GM23248 (cell line): ENCODE results near the gene PDRG1. TPM values are rescaled to one million over a fixed set of nuclear protein-coding genes. Genes with fewer than 3 reads are reported as not detected.

Source experiments
- DNase-seq: peaks from one replicate; pipeline ENCODE4 v3.0.0-alpha.2; 2015
- H2AFZ ChIP-seq: fragments of 200-600 bp; sonication (generic); 2 replicates; pipeline ENCODE4 v1.6.1; 2016; ENCODE audit warnings: antibody characterized with exemption
- H3F3A ChIP-seq: fragments of 200-600 bp; sonication (generic); 2 replicates; pipeline ENCODE4 v1.6.1; 2016; ENCODE audit warnings: mild to moderate bottlenecking, antibody characterized with exemption, mixed run types; ENCODE audit not compliant: insufficient read depth
- H3K27ac ChIP-seq: fragments of 200-600 bp; sonication (generic); 2 replicates; pipeline ENCODE4 v1.5.1; 2016; ENCODE audit warnings: mild to moderate bottlenecking
- H3K27me3 ChIP-seq: fragments of 200-600 bp; sonication (generic); replicated peaks from 2 replicates; pipeline ENCODE4 v1.6.1; 2016; ENCODE audit warnings: mild to moderate bottlenecking; ENCODE audit not compliant: insufficient read depth
- H3K36me3 ChIP-seq: fragments of 200-600 bp; sonication (generic); 2 replicates; pipeline ENCODE4 v1.6.1; 2016; ENCODE audit warnings: low read depth, mild to moderate bottlenecking
- H3K4me1 ChIP-seq: fragments of 200-600 bp; sonication (generic); 2 replicates; pipeline ENCODE4 v1.6.1; 2016; ENCODE audit warnings: mild to moderate bottlenecking; ENCODE audit not compliant: insufficient read depth
- H3K4me2 ChIP-seq: fragments of 200-600 bp; sonication (generic); one replicate; pipeline ENCODE4 v1.6.1; 2016; ENCODE audit warnings: mild to moderate bottlenecking; ENCODE audit not compliant: unreplicated experiment
- H3K4me3 ChIP-seq: fragments of 200-600 bp; sonication (generic); 2 replicates; pipeline ENCODE4 v1.5.1; 2016; ENCODE audit warnings: mild to moderate bottlenecking
- H3K79me2 ChIP-seq: fragments of 200-600 bp; sonication (generic); 2 replicates; pipeline ENCODE4 v1.6.1; 2016; ENCODE audit warnings: mild to moderate bottlenecking; ENCODE audit not compliant: insufficient read depth
- H3K9ac ChIP-seq: fragments of 200-600 bp; sonication (generic); 2 replicates; pipeline ENCODE4 v1.6.1; 2016; ENCODE audit warnings: mild to moderate bottlenecking
- H3K9me2 ChIP-seq: fragments of 200-600 bp; sonication (generic); 2 replicates; pipeline ENCODE4 v1.6.1; 2016; ENCODE audit warnings: mixed run types, mild to moderate bottlenecking, moderate library complexity; ENCODE audit not compliant: insufficient read depth
- H3K9me3 ChIP-seq: fragments of 200-600 bp; sonication (generic); one replicate; pipeline ENCODE4 v1.6.1; 2017; ENCODE audit warnings: low read depth
- H4K20me1 ChIP-seq: fragments of 200-600 bp; sonication (generic); 2 replicates; pipeline ENCODE4 v1.6.0; 2016; ENCODE audit not compliant: insufficient read depth
- EZH2 ChIP-seq: fragments of 200-600 bp; sonication (generic); IDR thresholded peaks from 2 replicates; pipeline ENCODE4 v1.6.1; 2018; ENCODE audit warnings: antibody characterized with exemption, mild to moderate bottlenecking; ENCODE audit not compliant: insufficient read depth, poor library complexity, severe bottlenecking
- EZH2phosphoT487 ChIP-seq: fragments of 200-600 bp; sonication (generic); IDR thresholded peaks from 2 replicates; pipeline ENCODE4 v1.6.1; 2018; ENCODE audit warnings: antibody characterized with exemption, moderate library complexity, mild to moderate bottlenecking, low read depth; ENCODE audit not compliant: insufficient read depth
- WGBS, 2 experiments: methylation state at CpG; one replicate each; pipeline ENCODE4 v1.1.6; 2015 to 2017; ENCODE audit warnings: low lambda C conversion rate in 2 of 2, low coverage in 1 of 2; ENCODE audit errors: missing lambda C conversion rate in 2 of 2; 5-methylcytosine and 5-hydroxymethylcytosine counted together
- in situ Hi-C: fragments of 300-500 bp; cut with MboI; formaldehyde crosslinking; loops from 2 replicates; pipeline ENCODE4 v1.15.0; 2020
- polyA plus RNA-seq: library from polyadenylated mRNA; unstranded; fragments of >200 nt; fragmentation: Nextera tagmentation; extraction: Ambion mirVana; gene quantifications from 2 replicates; pipeline ENCODE4 v1.2.1, GENCODE V29; 2016
- total RNA-seq: library from RNA; depleted of rRNA; stranded (reverse); fragments of >200 nt; shearing (Covaris generic); gene quantifications from 2 replicates; pipeline ENCODE4 v1.2.3, GENCODE V29; 2014

The PDRG1 gene
- total and polyA plus RNA-seq, 2 experiments from 2014 or later = 10.8 to 16.7 TPM

- TF ChIP-seq EZH2 (no peak), EZH2phosphoT487 (no peak)
- H3K36me3 ChIP-seq = no peaks in the 10 kb centered on the region
- H3K27me3 ChIP-seq = no peaks in the 10 kb centered on the region
- in situ Hi-C loops = no loop called here
- H3K9me2 ChIP-seq = no peaks in the 10 kb centered on the region
- no peaks in the 10 kb centered on the region for H3F3A ChIP-seq
- H3K27ac ChIP-seq = no peak overlapping the region
- no peaks in the 10 kb centered on the region for H3K9me3 ChIP-seq
- no peaks in the 10 kb centered on the region for H3K4me1 ChIP-seq
- no peaks in the 10 kb centered on the region for H3K79me2 ChIP-seq
- H4K20me1 ChIP-seq = no peaks in the 10 kb centered on the region
- H3K4me3 ChIP-seq = no peak overlapping the region
- H3K9ac ChIP-seq = no peak overlapping the region
- WGBS, 2 experiments = 17 to 50% methylated on average over 1 of the region's 1 CpG
- no peak overlapping the region for H2AFZ ChIP-seq
- DNase-seq = no peak
- H3K4me2 ChIP-seq = no peak overlapping the region
Measured at GRCh38 chr20:31937820-31938219, 14.0 kb downstream of the PDRG1 start.

DNA sequence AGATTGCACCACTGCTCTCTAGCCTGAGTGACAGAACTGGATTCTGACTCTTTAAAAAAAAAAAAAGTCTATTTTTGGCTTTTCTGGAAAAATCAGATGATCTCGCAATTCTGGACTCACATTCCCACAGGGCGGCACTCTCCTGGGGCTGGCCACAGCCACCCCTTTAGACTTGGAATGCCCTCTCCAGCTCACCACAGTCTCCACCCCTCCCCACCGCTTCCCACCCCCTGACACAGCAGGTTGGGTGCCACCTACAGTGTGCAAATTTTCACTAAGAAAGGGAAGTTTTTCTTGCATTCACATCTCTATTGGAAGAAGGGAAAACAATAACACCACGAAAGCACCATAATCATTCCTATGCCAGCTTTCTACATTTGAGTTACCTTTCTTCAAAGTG lies 15.4 kb downstream of the PDRG1 start:
- no peak for DNase-seq
- Histone ChIP-seq H2AFZ (no peak overlapping the region), H4K20me1 (no peaks in the 10 kb centered on the region), H3K9ac (no peak overlapping the region), H3K9me2 (no peaks in the 10 kb centered on the region), H3K79me2 (no peaks in the 10 kb centered on the region), H3K36me3 (no peaks in the 10 kb centered on the region), H3K27ac (no peak overlapping the region), H3K4me2 (no peak overlapping the region), H3K4me3 (no peak overlapping the region), H3F3A (no peaks in the 10 kb centered on the region), H3K27me3 (no peaks in the 10 kb centered on the region), H3K4me1 (no peaks in the 10 kb centered on the region), H3K9me3 (no peaks in the 10 kb centered on the region)
- in situ Hi-C loops = no loop called here
- WGBS, 2 experiments = 33 to 35% methylated on average over 4 of the region's 4 CpGs
- TF ChIP-seq EZH2 (no peak), EZH2phosphoT487 (no peak)

DNA sequence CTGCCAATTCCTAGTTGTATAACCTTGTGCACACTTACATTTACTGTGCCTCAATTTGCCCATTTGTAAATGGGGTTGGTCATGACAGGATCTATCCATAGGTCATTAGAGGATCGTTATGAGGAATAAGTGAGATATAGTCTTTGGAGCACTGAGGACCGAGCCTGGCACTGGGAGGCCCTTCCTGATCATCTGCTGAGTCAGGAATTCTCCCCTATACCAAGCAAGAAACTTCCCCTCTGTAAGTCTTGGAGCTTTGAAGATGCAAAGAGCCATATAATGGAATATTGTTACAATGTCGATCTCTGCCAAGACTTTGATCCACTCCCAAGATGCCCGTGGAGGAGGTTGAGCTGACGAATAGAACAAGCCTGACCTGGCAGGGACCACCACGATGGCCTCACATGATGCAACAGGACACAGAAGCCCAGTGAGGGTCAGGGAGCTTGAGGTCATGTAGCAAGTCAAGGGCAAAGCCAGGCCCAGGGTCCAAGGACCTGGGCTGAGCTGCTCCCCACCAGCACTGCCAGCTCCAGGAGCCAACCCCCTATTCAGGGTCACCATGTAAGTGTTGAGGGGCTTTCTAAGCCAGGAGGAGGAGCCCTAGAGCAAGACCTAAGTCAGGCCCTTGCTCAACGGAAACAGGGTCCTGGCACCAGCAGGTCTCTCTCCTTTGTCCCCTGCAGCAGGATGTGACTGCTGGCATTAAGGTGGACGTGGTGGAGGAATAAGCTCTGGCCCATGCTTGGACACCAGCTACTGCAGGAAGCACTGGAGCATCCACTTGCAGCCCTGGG lies 16.7 kb downstream of the PDRG1 start:
- H3K4me3 ChIP-seq = no peak overlapping the region
- no peak overlapping the region for H2AFZ ChIP-seq
- no peaks in the 10 kb centered on the region for H4K20me1 ChIP-seq
- H3K36me3 ChIP-seq = no peaks in the 10 kb centered on the region
- H3K9ac ChIP-seq = no peak overlapping the region
- no peak overlapping the region for H3K4me2 ChIP-seq
- no peak for DNase-seq
- H3K27me3 ChIP-seq = peaks cover 4% of the 10 kb centered on the region; the same call in 1 of the 2 replicates
- H3K79me2 ChIP-seq = no peaks in the 10 kb centered on the region
- H3K4me1 ChIP-seq = no peaks in the 10 kb centered on the region
- H3F3A ChIP-seq = no peaks in the 10 kb centered on the region
- no peak overlapping the region for H3K27ac ChIP-seq
- TF ChIP-seq EZH2 (no peak), EZH2phosphoT487 (no peak)
- 41 to 44% methylated on average over 8 of the region's 8 CpGs for WGBS, 2 experiments
- in situ Hi-C loops = no loop called here
- no peaks in the 10 kb centered on the region for H3K9me2 ChIP-seq
- H3K9me3 ChIP-seq = no peaks in the 10 kb centered on the region

DNA sequence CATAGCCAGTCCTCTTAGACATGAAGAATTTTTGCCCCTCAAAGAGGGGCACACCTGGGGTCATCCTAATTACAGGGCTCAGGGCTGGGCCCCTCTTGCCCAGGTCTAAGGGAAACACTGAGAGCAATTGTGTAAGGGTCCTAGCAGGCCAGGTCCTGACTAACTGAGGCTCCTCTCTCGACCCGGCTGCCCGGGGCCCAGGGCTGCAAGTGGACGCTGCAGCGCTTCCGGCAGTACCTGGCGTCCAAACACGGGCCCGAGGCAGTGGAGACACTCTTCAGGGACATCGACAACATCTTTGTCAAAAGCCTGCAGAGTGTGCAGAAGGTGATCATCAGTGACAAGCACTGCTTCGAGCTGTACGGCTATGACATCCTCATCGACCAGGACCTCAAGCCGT lies 17.4 kb downstream of the PDRG1 start:
- Histone ChIP-seq H2AFZ (no peak overlapping the region), H3K9ac (no peak overlapping the region), H3F3A (no peaks in the 10 kb centered on the region), H3K9me2 (no peaks in the 10 kb centered on the region), H4K20me1 (no peaks in the 10 kb centered on the region), H3K4me1 (no peaks in the 10 kb centered on the region), H3K27me3 (peaks cover 7% of the 10 kb centered on the region), H3K4me3 (no peak overlapping the region), H3K36me3 (no peaks in the 10 kb centered on the region), H3K79me2 (no peaks in the 10 kb centered on the region), H3K9me3 (no peaks in the 10 kb centered on the region), H3K4me2 (no peak overlapping the region), H3K27ac (no peak overlapping the region)
- TF ChIP-seq EZH2phosphoT487 = no peak
- WGBS, 2 experiments = 71% methylated on average over 14 of the region's 14 CpGs
- no peak for DNase-seq
- in situ Hi-C loops = no loop called here
